G401.6 (cell line): Measurements from ENCODE around the gene TMSB15C.

Source experiments
- FAIRE-seq: peaks from 2 replicates; lab custom pipeline; 2012; peaks lifted over from hg19 to GRCh38; lab: Jason Lieb, UNC

TMSB15C gene

GRCh38 chrX:104045642-104046041 is 30.4 kb downstream of the TMSB15C start:
- no peak for FAIRE-seq

- no peak for FAIRE-seq
These were observed 35.0 kb downstream of the TMSB15C start for GRCh38 chrX:104041003-104041402.

- FAIRE-seq, result no peak
These were observed 36.1 kb downstream of the TMSB15C start, which contains the start of gene H2BW2 for GRCh38 chrX:104039689-104040505. H2BW2 (plus strand) TSS chrX:104039956; CDS start chrX:104039995, 39 bp downstream.
